ENCODE measurements around the gene CLBA1. TPM values are rescaled to one million over a fixed set of nuclear protein-coding genes. Genes with fewer than 3 reads are reported as not detected.

CLBA1 gene
- total RNA-seq, 4 donors from 2014 or later, result 2.4 to 8.8 (median 5.8) TPM

DNA sequence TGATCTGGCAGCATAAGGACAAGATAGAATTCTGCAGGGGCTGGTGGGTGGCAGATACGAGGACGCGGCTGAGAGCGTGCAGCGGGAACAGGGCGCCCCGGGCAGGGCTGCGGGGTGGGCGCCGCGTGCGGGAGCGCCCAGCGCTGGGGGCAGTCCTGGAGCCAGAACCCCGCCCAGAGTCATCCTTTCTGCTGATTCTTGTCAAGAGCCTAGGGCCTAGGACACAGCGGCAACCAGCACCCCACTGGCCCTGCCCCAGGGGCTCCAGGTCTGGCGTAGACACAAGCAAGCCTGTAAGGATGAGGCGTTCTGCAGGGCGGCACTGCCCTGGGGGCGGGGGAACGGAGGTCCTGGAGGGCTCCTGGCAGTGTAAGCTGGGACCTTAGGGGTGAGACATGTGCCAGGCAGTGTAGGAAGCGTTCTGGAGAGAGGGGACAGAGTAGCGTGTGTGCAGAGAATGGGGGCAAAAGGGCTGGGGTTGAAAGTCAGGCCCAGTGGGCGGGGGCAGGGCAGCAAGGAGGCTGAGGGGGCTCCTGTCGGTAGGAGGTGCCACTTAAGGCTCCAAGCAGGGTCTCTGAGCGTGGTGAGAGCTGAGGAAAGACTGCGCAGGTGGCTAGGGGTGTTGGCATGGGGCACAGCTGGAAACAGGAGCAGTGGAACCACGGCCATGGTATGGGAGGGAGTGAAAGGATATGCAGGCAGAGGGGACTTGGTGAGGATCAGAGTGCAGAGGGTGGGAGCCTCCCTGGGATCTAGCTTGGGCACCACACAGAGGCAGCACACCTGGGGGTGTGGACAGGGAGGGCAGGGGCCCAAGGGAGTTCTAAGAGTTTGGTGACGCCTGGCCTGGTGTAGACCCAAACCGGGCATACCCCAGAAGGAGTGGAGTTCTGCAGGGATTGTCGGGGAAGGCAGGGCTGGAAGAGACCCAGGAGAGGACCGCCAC is 6.6 kb upstream of the CLBA1 start:
- ATAC-seq, result no peak
- Histone ChIP-seq H3K4me1 (peaks cover 4 to 71% (median 42%) of the 10 kb centered on the region in 3 donors), H3K4me3 (peak overlapping the region; percentile 11 to 72), H3K27me3 (no peaks in the 10 kb centered on the region), H3K9me3 (no peaks in the 10 kb centered on the region), H3K27ac (peak overlapping the region; percentile 5 to 98 (median 95)), H3K36me3 (no peaks in the 10 kb centered on the region)
- TF ChIP-seq, protein P1, sequence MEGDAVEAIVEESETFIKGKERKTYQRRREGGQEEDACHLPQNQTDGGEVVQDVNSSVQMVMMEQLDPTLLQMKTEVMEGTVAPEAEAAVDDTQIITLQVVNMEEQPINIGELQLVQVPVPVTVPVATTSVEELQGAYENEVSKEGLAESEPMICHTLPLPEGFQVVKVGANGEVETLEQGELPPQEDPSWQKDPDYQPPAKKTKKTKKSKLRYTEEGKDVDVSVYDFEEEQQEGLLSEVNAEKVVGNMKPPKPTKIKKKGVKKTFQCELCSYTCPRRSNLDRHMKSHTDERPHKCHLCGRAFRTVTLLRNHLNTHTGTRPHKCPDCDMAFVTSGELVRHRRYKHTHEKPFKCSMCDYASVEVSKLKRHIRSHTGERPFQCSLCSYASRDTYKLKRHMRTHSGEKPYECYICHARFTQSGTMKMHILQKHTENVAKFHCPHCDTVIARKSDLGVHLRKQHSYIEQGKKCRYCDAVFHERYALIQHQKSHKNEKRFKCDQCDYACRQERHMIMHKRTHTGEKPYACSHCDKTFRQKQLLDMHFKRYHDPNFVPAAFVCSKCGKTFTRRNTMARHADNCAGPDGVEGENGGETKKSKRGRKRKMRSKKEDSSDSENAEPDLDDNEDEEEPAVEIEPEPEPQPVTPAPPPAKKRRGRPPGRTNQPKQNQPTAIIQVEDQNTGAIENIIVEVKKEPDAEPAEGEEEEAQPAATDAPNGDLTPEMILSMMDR (IDR thresholded peaks at IDR 0.05), result no peak
- TF ChIP-seq EP300 (IDR thresholded peaks at IDR 0.05) (no peak), POLR2AphosphoS5 (IDR thresholded peaks at IDR 0.05) (no peak), POLR2A (IDR thresholded peaks at IDR 0.05) (no peak)
- 20 to 82% methylated on average over 1 to 8 of the region's 32 CpGs for WGBS, 2 donors (ENCODE audit: low coverage in 1 of 2)

DNA sequence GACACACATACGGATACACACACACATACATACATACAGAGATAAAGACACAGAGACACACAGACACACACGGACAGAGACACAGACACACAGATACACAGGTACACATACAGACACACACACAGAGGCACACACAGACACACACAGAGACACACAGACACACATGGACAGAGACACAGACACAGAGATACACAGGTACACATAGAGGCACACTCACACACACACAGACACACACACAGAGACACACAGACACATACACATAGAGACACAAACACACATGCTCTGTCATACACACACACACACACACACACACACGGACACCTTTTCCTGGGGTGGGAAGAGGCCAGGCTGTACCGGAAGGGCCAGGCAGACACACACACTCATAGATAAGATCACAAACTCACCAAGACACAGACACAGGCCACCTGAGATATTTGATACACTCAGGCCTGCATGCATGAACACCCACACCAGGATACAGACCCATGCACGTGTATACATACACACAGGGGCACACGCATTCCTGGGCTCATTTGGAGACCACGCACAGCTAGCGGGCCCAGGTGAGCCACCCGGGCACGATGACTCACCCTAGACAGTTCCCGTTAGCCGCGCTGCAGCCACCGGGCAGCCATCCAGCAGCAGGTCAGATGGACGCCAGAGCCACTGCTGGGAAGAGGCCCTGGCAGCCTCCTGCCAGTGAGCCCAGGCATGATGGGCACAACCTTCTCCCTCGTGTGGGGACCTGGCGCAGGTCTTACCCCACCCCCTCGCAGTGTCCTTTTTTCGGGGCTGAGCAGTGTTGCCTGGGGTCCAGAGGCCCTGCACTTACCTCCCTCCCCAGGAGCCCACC is 5.6 kb upstream of the CLBA1 start:
- Histone ChIP-seq H3K27ac (peak overlapping the region in 3 of 4 donors; percentile 94 to 98 (median 96)), H3K4me3 (no peak overlapping the region), H3K36me3 (no peaks in the 10 kb centered on the region), H3K9me3 (no peaks in the 10 kb centered on the region), H3K27me3 (no peaks in the 10 kb centered on the region), H3K4me1 (peaks cover 4 to 65% (median 32%) of the 10 kb centered on the region in 3 donors)
- ATAC-seq, result peak; percentile 26
- TF ChIP-seq POLR2AphosphoS5 (IDR thresholded peaks at IDR 0.05), result peak; percentile 95
- no peak for TF ChIP-seq POLR2A (IDR thresholded peaks at IDR 0.05)
- WGBS, 2 donors (ENCODE audit: low coverage in 1 of 2), result 83% methylated on average over 1 of the region's 19 CpGs; no CpG with 5 or more reads in 1 of the 2 donors

- Histone ChIP-seq H3K4me3 (no peak overlapping the region), H3K27me3 (no peaks in the 10 kb centered on the region), H3K36me3 (no peaks in the 10 kb centered on the region), H3K9me3 (no peaks in the 10 kb centered on the region), H3K4me1 (peaks cover under 1 to 61% (median 23%) of the 10 kb centered on the region in 3 donors), H3K27ac (peak overlapping the region in 3 of 4 donors; percentile 94 to 98 (median 96))
- TF ChIP-seq POLR2AphosphoS5 (IDR thresholded peaks at IDR 0.05) (no peak), EP300 (IDR thresholded peaks at IDR 0.05) (no peak), POLR2A (IDR thresholded peaks at IDR 0.05) (no peak)
- TF ChIP-seq, protein P1 (IDR thresholded peaks at IDR 0.05), result no peak
- no CpG with 5 or more reads among the region's 22 CpGs for WGBS, 2 donors (ENCODE audit: low coverage in 1 of 2)
- no peak for ATAC-seq
Measured at GRCh38 chr14:104980611-104981531, 4.7 kb upstream of the CLBA1 start.

- Histone ChIP-seq H3K27ac (peak overlapping the region in 1 of 4 donors; percentile 94), H3K36me3 (no peaks in the 10 kb centered on the region), H3K4me3 (no peak overlapping the region), H3K27me3 (no peaks in the 10 kb centered on the region), H3K4me1 (peaks cover 0 to 61% (median 21%) of the 10 kb centered on the region in 3 donors), H3K9me3 (no peaks in the 10 kb centered on the region)
- 62 to 100% methylated on average over 1 to 2 of the region's 17 CpGs for WGBS, 2 donors (ENCODE audit: low coverage in 1 of 2)
- TF ChIP-seq, protein P1 (IDR thresholded peaks at IDR 0.05), result no peak
- TF ChIP-seq POLR2AphosphoS5 (IDR thresholded peaks at IDR 0.05), result no peak
- TF ChIP-seq EP300 (IDR thresholded peaks at IDR 0.05), result no peak
- TF ChIP-seq POLR2A (IDR thresholded peaks at IDR 0.05), result no peak
- no peak for ATAC-seq
Measured at GRCh38 chr14:104981699-104982541, 3.7 kb upstream of the CLBA1 start.

All from gastroesophageal sphincter (tissue), 4 donors.